Gastrocnemius medialis (tissue), 4 donors: ENCODE results near the gene PAPSS2. TPM values are rescaled to one million over a fixed set of nuclear protein-coding genes. Genes with fewer than 3 reads are reported as not detected.
"Not testable (repeated sequence)": the region's sequence is repeated elsewhere in the genome, so short reads cannot be mapped to it uniquely, and the experiment has no call there.

Source experiments
- ATAC-seq, 2 donors: fragments of 150-250 bp; one replicate each; pipeline ENCODE4 v1.9.1; 2016
- DNase-seq, 2 donors: peaks; one replicate each; pipeline ENCODE4 v3.0.0-alpha.2; 2019
- H3K27ac ChIP-seq, 4 donors: fragments of 200-600 bp; sonication (generic); 1 replicate in 1 of 4; 2 replicates in 3 of 4; pipeline ENCODE4 v1.5.1; 2016 to 2018; ENCODE audit warnings: mild to moderate bottlenecking in 2 of 4, moderate library complexity in 1 of 4
- H3K27me3 ChIP-seq, 3 donors: fragments of 200-600 bp; sonication (generic) in 2 of 3; 1 replicate in 1 of 3; 2 replicates in 2 of 3; pipeline versions ENCODE4 v1.5.1 to v1.6.0; 2016 to 2019; ENCODE audit warnings: mild to moderate bottlenecking in 1 of 3, moderate library complexity in 1 of 3
- H3K36me3 ChIP-seq, 2 donors: fragments of 200-600 bp; sonication (generic) in 1 of 2; one replicate each; pipeline ENCODE4 v1.5.1; 2017 to 2018
- H3K4me1 ChIP-seq, 2 donors: fragments of 200-600 bp; sonication (generic) in 1 of 2; one replicate each; pipeline ENCODE4 v1.5.1; 2016 to 2017; ENCODE audit warnings: mild to moderate bottlenecking in 2 of 2
- H3K4me3 ChIP-seq, 4 donors: fragments of 200-600 bp; sonication (generic) in 3 of 4; 1 replicate in 1 of 4; 2 replicates in 3 of 4; pipeline ENCODE4 v1.5.1; 2016 to 2019; ENCODE audit warnings: mild to moderate bottlenecking in 2 of 4
- H3K9me3 ChIP-seq, 3 donors: fragments of 200-600 bp; sonication (generic) in 2 of 3; 1 replicate in 1 of 3; 2 replicates in 2 of 3; pipeline ENCODE4 v1.5.1; 2016 to 2019
- CTCF ChIP-seq, 5 experiments: fragments of 450-650 bp in 3 of 5; fragments of 200-600 bp in 2 of 5; sonication (generic) in 2 of 5; IDR thresholded peaks in 4 of 5; conservative IDR thresholded peaks in 1 of 5; 1 replicate in 4 of 5; 2 replicates in 1 of 5; pipeline ENCODE4 v1.5.1; 2016 to 2019; ENCODE audit warnings: antibody characterized with exemption in 5 of 5, mild to moderate bottlenecking in 3 of 5, moderate library complexity in 3 of 5
- POLR2A ChIP-seq, 2 donors: fragments of 450-650 bp; IDR thresholded peaks; one replicate each; pipeline ENCODE4 v1.6.1; 2017; ENCODE audit warnings: antibody characterized with exemption in 2 of 2, mild to moderate bottlenecking in 2 of 2, moderate library complexity in 2 of 2
- in situ Hi-C, 4 donors: fragments of 200-750 bp; cut with MboI; loops; one replicate each; pipeline versions ENCODE4 v1.15.0 to v1.8.0; 2017; ENCODE audit warnings: low sequenced_read_pairs in 4 of 4
- intact Hi-C: fragments of 100-400 bp; cut with DNase I; formaldehyde crosslinking; loops from one replicate; pipeline ENCODE4 v1.15.1; 2023; ENCODE audit warnings: low total_unique reads
- total RNA-seq, 4 donors: library from RNA; depleted of rRNA; stranded (reverse); fragments of >200 nt; gene quantifications; one replicate each; pipeline versions ENCODE4 v1.1.0 to v1.2.3, GENCODE V29; 2016

Gene PAPSS2
- total RNA-seq, 4 donors from 2014 or later = 2.7 to 8.7 (median 6.8) TPM

GRCh38 chr10:87740254-87740655 lies 80.6 kb downstream of the PAPSS2 start:
- no peaks in the 10 kb centered on the region for H3K4me1 ChIP-seq
- no peaks in the 10 kb centered on the region for H3K9me3 ChIP-seq
- intact Hi-C loops = no loop called here
- no peaks in the 10 kb centered on the region for H3K36me3 ChIP-seq
- no peaks in the 10 kb centered on the region for H3K27me3 ChIP-seq
- ATAC-seq (peak; percentile 57 to 65), DNase-seq (no peak)
- no peak overlapping the region for H3K4me3 ChIP-seq
- in situ Hi-C loops = no loop called here
- H3K27ac ChIP-seq = no peak overlapping the region
- TF ChIP-seq POLR2A (IDR thresholded peaks at IDR 0.05) (no peak), CTCF (IDR thresholded peaks at IDR 0.05 in 4 of 5, conservative IDR thresholded peaks at IDR 0.05 in 1 of 5) (no peak)

- DNase-seq = peak in 1 of 2 donors; percentile 23
- intact Hi-C loops, in situ Hi-C loops: not testable (repeated sequence)
Measured at GRCh38 chr10:87742992-87743610, 83.4 kb downstream of the PAPSS2 start.

GRCh38 chr10:87744606-87745005 lies 84.9 kb downstream of the PAPSS2 start:
- H3K9me3 ChIP-seq = no peaks in the 10 kb centered on the region
- H3K27ac ChIP-seq = no peak overlapping the region
- TF ChIP-seq POLR2A (IDR thresholded peaks at IDR 0.05) = no peak
- TF ChIP-seq CTCF (IDR thresholded peaks at IDR 0.05 in 4 of 5, conservative IDR thresholded peaks at IDR 0.05 in 1 of 5) = no peak
- H3K36me3 ChIP-seq = no peaks in the 10 kb centered on the region
- ATAC-seq (no peak), DNase-seq (no peak)
- intact Hi-C loops = no loop called here
- in situ Hi-C loops = no loop called here
- H3K4me1 ChIP-seq = no peaks in the 10 kb centered on the region
- no peak overlapping the region for H3K4me3 ChIP-seq
- no peaks in the 10 kb centered on the region for H3K27me3 ChIP-seq

More at GRCh38 chr10:87742992-87743610, 83.4 kb downstream of the PAPSS2 start:
- not testable (repeated sequence) for H3K27me3 ChIP-seq, ATAC-seq, H3K36me3 ChIP-seq, H3K4me1 ChIP-seq, H3K4me3 ChIP-seq, H3K9me3 ChIP-seq, H3K27ac ChIP-seq

GRCh38 chr10:87746911-87747310 lies 87.2 kb downstream of the PAPSS2 start:
- ATAC-seq (no peak), DNase-seq (no peak)
- no peaks in the 10 kb centered on the region for H3K4me1 ChIP-seq
- H3K36me3 ChIP-seq = no peaks in the 10 kb centered on the region
- H3K4me3 ChIP-seq = no peak overlapping the region
- in situ Hi-C loops = no loop called here
- H3K27me3 ChIP-seq = no peaks in the 10 kb centered on the region
- no peak for TF ChIP-seq CTCF (IDR thresholded peaks at IDR 0.05 in 4 of 5, conservative IDR thresholded peaks at IDR 0.05 in 1 of 5)
- no peak for TF ChIP-seq POLR2A (IDR thresholded peaks at IDR 0.05)
- intact Hi-C loops = no loop called here
- H3K9me3 ChIP-seq = no peaks in the 10 kb centered on the region
- no peak overlapping the region for H3K27ac ChIP-seq

- H3K4me3 ChIP-seq, intact Hi-C loops, H3K4me1 ChIP-seq, H3K9me3 ChIP-seq, in situ Hi-C loops, H3K27ac ChIP-seq, H3K27me3 ChIP-seq, H3K36me3 ChIP-seq, DNase-seq, ATAC-seq: not testable (repeated sequence)
Measured at GRCh38 chr10:87748244-87748643, 88.6 kb downstream of the PAPSS2 start.
